ENCODE data around the gene ZNF398. TPM values are rescaled to one million over a fixed set of nuclear protein-coding genes. Genes with fewer than 3 reads are reported as not detected.
A peak's percentile ranks its signal among the peaks of the same experiment; 100 is the strongest.
"Not testable (repeated sequence)": the region's sequence is repeated elsewhere in the genome, so short reads cannot be mapped to it uniquely, and the experiment has no call there.

Gene ZNF398
- total RNA-seq, 1 donor from 2014 or later: 14.9 TPM

GRCh38 chr7:149141893-149142292, 5.4 kb upstream of the ZNF398 start:
- H3K9me3 Mint-ChIP-seq (ENCODE audit: unreplicated experiment): no peaks in the 10 kb centered on the region
- no peak overlapping the region for H3K4me3 Mint-ChIP-seq (ENCODE audit: unreplicated experiment)
- H3K4me1 Mint-ChIP-seq (ENCODE audit: unreplicated experiment): peaks cover 12% of the 10 kb centered on the region
- DNase-seq (ENCODE audit: low spot score): no peak
- no peak overlapping the region for H3K27ac Mint-ChIP-seq (ENCODE audit: unreplicated experiment)
- H3K27me3 Mint-ChIP-seq (ENCODE audit: unreplicated experiment): no peaks in the 10 kb centered on the region
- H3K36me3 Mint-ChIP-seq (ENCODE audit: low read depth, unreplicated experiment): no peaks in the 10 kb centered on the region
- TF ChIP-seq CTCF (IDR thresholded peaks at IDR 0.05; ENCODE audit: unreplicated experiment): no peak

GRCh38 chr7:149144436-149144922, 2.8 kb upstream of the ZNF398 start:
- not testable (repeated sequence) for H3K27me3 Mint-ChIP-seq (ENCODE audit: unreplicated experiment); H3K9me3 Mint-ChIP-seq (ENCODE audit: unreplicated experiment); H3K4me3 Mint-ChIP-seq (ENCODE audit: unreplicated experiment); DNase-seq (ENCODE audit: low spot score); H3K36me3 Mint-ChIP-seq (ENCODE audit: low read depth, unreplicated experiment); H3K27ac Mint-ChIP-seq (ENCODE audit: unreplicated experiment)
- peaks cover 20% of the 10 kb centered on the region for H3K4me1 Mint-ChIP-seq (ENCODE audit: unreplicated experiment)

- Mint-ChIP-seq H3K27me3 (ENCODE audit: unreplicated experiment) (no peaks in the 10 kb centered on the region), H3K4me1 (ENCODE audit: unreplicated experiment) (peaks cover 24% of the 10 kb centered on the region), H3K4me3 (ENCODE audit: unreplicated experiment) (no peak overlapping the region), H3K36me3 (ENCODE audit: low read depth, unreplicated experiment) (no peaks in the 10 kb centered on the region), H3K27ac (ENCODE audit: unreplicated experiment) (no peak overlapping the region), H3K9me3 (ENCODE audit: unreplicated experiment) (no peaks in the 10 kb centered on the region)
- DNase-seq (ENCODE audit: low spot score): no peak
- TF ChIP-seq CTCF (IDR thresholded peaks at IDR 0.05; ENCODE audit: unreplicated experiment): no peak
Measured at GRCh38 chr7:149145031-149145845, 2.0 kb upstream of the ZNF398 start.

GRCh38 chr7:149147752-149148653, 750 bp downstream of the ZNF398 start:
- Mint-ChIP-seq H3K4me1 (ENCODE audit: unreplicated experiment) (peaks cover 24% of the 10 kb centered on the region), H3K27ac (ENCODE audit: unreplicated experiment) (no peak overlapping the region), H3K36me3 (ENCODE audit: low read depth, unreplicated experiment) (peaks cover 4% of the 10 kb centered on the region), H3K9me3 (ENCODE audit: unreplicated experiment) (no peaks in the 10 kb centered on the region), H3K4me3 (ENCODE audit: unreplicated experiment) (peak overlapping the region; percentile 92), H3K27me3 (ENCODE audit: unreplicated experiment) (no peaks in the 10 kb centered on the region)
- TF ChIP-seq CTCF (IDR thresholded peaks at IDR 0.05; ENCODE audit: unreplicated experiment): no peak
- peak; percentile 40 for DNase-seq (ENCODE audit: low spot score)

GRCh38 chr7:149150981-149151380, 3.7 kb downstream of the ZNF398 start:
- Mint-ChIP-seq H3K4me3 (ENCODE audit: unreplicated experiment) (no peak overlapping the region), H3K9me3 (ENCODE audit: unreplicated experiment) (no peaks in the 10 kb centered on the region), H3K27me3 (ENCODE audit: unreplicated experiment) (no peaks in the 10 kb centered on the region), H3K36me3 (ENCODE audit: low read depth, unreplicated experiment) (peaks cover 15% of the 10 kb centered on the region), H3K4me1 (ENCODE audit: unreplicated experiment) (peaks cover 18% of the 10 kb centered on the region), H3K27ac (ENCODE audit: unreplicated experiment) (no peak overlapping the region)
- TF ChIP-seq CTCF (IDR thresholded peaks at IDR 0.05; ENCODE audit: unreplicated experiment): no peak
- no peak for DNase-seq (ENCODE audit: low spot score)
